ACC112 (cell line): ENCODE results near the gene GGNBP2.

Source experiments
- H2AFZ ChIP-seq: fragments of 200-600 bp; sonication (generic); one replicate; pipeline ENCODE4 v1.6.0; 2017; ENCODE audit warnings: antibody characterized with exemption, low read length; ENCODE audit not compliant: unreplicated experiment
- H3K27ac ChIP-seq: fragments of 200-600 bp; sonication (generic); 2 replicates; pipeline ENCODE4 v1.5.1; 2014; ENCODE audit warnings: low read depth, mild to moderate bottlenecking, antibody characterized with exemption, low read length, moderate library complexity
- H3K27me3 ChIP-seq: fragments of 200-600 bp; sonication (generic); 2 replicates; pipeline ENCODE4 v1.6.1; 2014; ENCODE audit warnings: mild to moderate bottlenecking, antibody characterized with exemption, low read length, moderate library complexity, mixed read lengths; ENCODE audit not compliant: insufficient read depth
- H3K36me3 ChIP-seq: fragments of 200-600 bp; sonication (generic); 2 replicates; pipeline ENCODE4 v1.6.1; 2016; ENCODE audit warnings: mild to moderate bottlenecking, antibody characterized with exemption, low read length, moderate library complexity, mixed read lengths; ENCODE audit not compliant: insufficient read depth
- H3K4me1 ChIP-seq: fragments of 200-600 bp; sonication (generic); one replicate; pipeline ENCODE4 v1.6.1; 2016; ENCODE audit warnings: low read length, mixed read lengths; ENCODE audit not compliant: insufficient read depth, unreplicated experiment, control insufficient read depth
- H3K4me3 ChIP-seq: fragments of 200-600 bp; sonication (generic); 2 replicates; pipeline ENCODE4 v1.5.1; 2014; ENCODE audit warnings: mild to moderate bottlenecking, low read depth, low read length
- H3K79me2 ChIP-seq: fragments of 200-600 bp; sonication (generic); one replicate; pipeline ENCODE4 v1.6.0; 2016; ENCODE audit warnings: low read length; ENCODE audit not compliant: control insufficient read depth, unreplicated experiment, insufficient read depth

GGNBP2 gene

DNA sequence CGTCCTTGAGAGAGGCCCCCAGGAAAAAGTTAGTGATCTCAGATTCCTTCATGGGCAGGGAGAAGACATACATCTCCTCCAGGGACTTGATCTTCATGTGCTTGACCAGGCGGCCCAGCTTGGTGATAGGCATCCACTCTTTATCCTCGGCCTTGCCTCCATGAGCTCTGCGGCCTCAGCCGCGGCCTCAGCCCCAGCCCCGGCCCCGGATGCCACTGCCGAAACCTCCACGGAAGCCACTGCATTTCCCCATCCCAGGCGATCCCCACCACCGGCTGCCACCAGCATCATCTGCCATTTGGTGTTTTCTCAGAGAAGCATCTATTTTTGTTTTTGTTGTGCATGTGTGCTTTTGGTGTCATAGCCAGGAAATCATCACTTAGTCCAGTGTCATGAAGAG is 30.3 kb downstream of the GGNBP2 start:
- Histone ChIP-seq H3K79me2 (peaks cover 60% of the 10 kb centered on the region), H3K4me3 (no peak overlapping the region), H3K36me3 (peaks cover 28% of the 10 kb centered on the region), H3K27me3 (no peaks in the 10 kb centered on the region), H3K4me1 (peaks cover 5% of the 10 kb centered on the region), H3K27ac (no peak overlapping the region), H2AFZ (no peak overlapping the region)

DNA sequence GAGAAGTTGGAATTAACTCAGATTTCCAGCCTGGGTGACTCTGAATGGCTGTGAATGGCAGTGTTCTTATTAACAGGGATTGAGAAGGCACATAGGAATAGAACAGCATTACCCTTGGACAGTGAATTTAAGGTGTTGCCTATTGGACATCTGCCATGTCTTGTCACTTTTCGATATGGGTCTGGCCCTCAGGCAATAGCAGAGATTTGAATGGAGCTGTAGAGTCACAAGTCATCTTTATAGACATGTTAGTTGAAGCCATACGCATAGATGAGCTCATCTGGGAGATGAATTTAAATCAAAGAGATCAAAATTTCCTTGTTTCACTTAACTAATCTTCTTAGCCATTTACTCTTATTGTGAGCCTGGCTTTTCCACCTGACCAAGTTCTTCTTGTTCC is 32.1 kb downstream of the GGNBP2 start:
- Histone ChIP-seq H2AFZ (no peak overlapping the region), H3K79me2 (peaks cover 60% of the 10 kb centered on the region), H3K36me3 (peaks cover 27% of the 10 kb centered on the region), H3K27me3 (no peaks in the 10 kb centered on the region), H3K4me3 (no peak overlapping the region), H3K4me1 (peaks cover 5% of the 10 kb centered on the region), H3K27ac (no peak overlapping the region)

DNA sequence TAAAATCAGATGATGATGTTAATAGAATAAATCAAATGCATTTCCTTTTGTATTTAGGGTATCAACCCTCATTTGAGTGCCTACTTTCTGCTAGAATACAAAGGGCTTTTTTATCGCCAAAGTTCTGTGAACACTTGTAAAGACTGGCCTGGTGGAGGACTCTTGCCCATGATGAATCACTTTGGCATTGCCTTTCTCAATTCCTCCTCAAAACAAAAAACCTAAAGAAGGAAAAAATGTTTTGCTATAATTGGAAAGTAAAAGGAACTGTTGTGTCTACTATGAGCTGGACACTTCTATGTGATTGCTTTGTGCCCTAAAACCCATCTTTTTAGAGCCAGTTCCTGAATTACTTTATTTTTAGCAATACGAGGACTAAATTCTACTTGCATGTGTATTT is 34.0 kb downstream of the GGNBP2 start:
- peaks cover 31% of the 10 kb centered on the region for H3K36me3 ChIP-seq
- H2AFZ ChIP-seq, result no peak overlapping the region
- H3K27me3 ChIP-seq, result no peaks in the 10 kb centered on the region
- peaks cover 46% of the 10 kb centered on the region for H3K79me2 ChIP-seq
- peaks cover 5% of the 10 kb centered on the region for H3K4me1 ChIP-seq
- no peak overlapping the region for H3K27ac ChIP-seq
- no peak overlapping the region for H3K4me3 ChIP-seq

GRCh38 chr17:36583787-36584186 is 39.1 kb downstream of the GGNBP2 start:
- peaks cover 11% of the 10 kb centered on the region for H3K79me2 ChIP-seq
- no peak overlapping the region for H2AFZ ChIP-seq
- H3K4me1 ChIP-seq, result peaks cover 1% of the 10 kb centered on the region
- H3K4me3 ChIP-seq, result no peak overlapping the region
- no peaks in the 10 kb centered on the region for H3K27me3 ChIP-seq
- H3K27ac ChIP-seq, result no peak overlapping the region
- peaks cover 39% of the 10 kb centered on the region for H3K36me3 ChIP-seq

DNA sequence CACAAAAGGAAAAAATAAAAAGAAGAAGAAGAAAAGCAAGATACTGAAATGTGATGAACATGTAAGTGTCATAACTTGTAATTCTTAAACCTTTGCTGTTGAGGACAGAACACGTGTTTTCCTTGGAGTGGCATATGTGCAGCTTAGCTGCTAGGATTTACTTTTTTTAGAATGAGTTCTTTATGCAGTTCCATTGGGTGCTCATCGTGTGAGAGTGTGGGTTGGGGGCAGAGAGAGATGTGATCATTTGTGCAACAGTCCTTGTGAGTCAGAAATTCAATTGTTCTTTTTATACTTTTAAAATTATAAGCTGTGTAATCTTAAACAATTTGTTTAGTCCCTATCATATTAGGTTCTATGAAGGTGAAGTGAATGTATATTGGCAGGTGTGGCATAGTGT is 41.4 kb downstream of the GGNBP2 start:
- Histone ChIP-seq H3K4me3 (no peak overlapping the region), H3K79me2 (peaks cover 6% of the 10 kb centered on the region), H3K4me1 (peaks cover 8% of the 10 kb centered on the region), H3K27me3 (no peaks in the 10 kb centered on the region), H3K36me3 (peaks cover 37% of the 10 kb centered on the region), H3K27ac (no peak overlapping the region), H2AFZ (no peak overlapping the region)

GRCh38 chr17:36590082-36590481 is 45.4 kb downstream of the GGNBP2 start:
- H3K4me1 ChIP-seq, result peaks cover 14% of the 10 kb centered on the region
- no peak overlapping the region for H3K4me3 ChIP-seq
- H3K79me2 ChIP-seq, result peaks cover 7% of the 10 kb centered on the region
- H3K27ac ChIP-seq, result no peak overlapping the region
- no peak overlapping the region for H2AFZ ChIP-seq
- H3K36me3 ChIP-seq, result peaks cover 29% of the 10 kb centered on the region
- no peaks in the 10 kb centered on the region for H3K27me3 ChIP-seq

- peaks cover 14% of the 10 kb centered on the region for H3K4me1 ChIP-seq
- H2AFZ ChIP-seq, result no peak within 1 kb of the TSS
- peak within 1 kb of the TSS; percentile 89 for H3K4me3 ChIP-seq
- no peak within 1 kb of the TSS for H3K27ac ChIP-seq
- peaks cover 18% of the 10 kb centered on the region for H3K36me3 ChIP-seq
- H3K79me2 ChIP-seq, result peaks cover 7% of the 10 kb centered on the region
- H3K27me3 ChIP-seq, result no peaks in the 10 kb centered on the region
Measured at GRCh38 chr17:36591434-36592315, 47.0 kb downstream of the GGNBP2 start, which contains the start of gene DHRS11. Gene DHRS11 (plus strand): TSS chr17:36591879. CDS start chr17:36592010, 131 bp downstream.

GRCh38 chr17:36592316-36592715 is 47.6 kb downstream of the GGNBP2 start:
- no peak overlapping the region for H3K27ac ChIP-seq
- H3K4me3 ChIP-seq, result peak overlapping the region; percentile 89
- no peak overlapping the region for H2AFZ ChIP-seq
- peaks cover 12% of the 10 kb centered on the region for H3K36me3 ChIP-seq
- no peaks in the 10 kb centered on the region for H3K27me3 ChIP-seq
- H3K4me1 ChIP-seq, result peaks cover 14% of the 10 kb centered on the region
- peaks cover 7% of the 10 kb centered on the region for H3K79me2 ChIP-seq

DNA sequence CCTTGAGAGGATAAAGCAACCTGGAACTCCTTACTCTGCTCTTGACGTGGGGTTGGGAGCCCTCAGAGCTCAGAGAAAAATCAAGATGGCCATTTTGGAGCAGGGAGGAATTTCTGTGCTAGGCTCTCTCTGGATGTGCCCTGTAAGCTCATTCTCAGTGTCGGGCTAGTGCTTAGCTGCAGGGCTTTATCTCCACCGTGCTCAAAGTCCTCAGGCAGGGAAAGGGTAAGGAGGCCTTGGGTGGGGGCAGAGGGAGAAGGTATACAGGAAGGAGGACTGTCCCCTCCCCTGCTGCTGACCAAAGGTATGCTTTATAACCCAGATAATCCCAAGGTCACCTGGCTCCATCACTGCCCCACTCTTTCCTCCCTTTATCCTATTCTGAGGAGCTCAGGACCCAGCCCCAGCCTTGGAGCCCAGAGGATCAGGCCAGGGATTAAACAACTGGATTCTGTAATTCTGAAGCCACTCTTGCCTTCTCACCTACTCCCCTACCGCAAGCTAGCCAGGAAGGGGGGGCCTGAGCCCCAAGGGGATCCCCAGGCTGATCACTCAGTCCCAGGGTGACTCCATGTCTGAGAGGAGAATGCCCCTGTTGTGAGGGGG is 48.1 kb downstream of the GGNBP2 start:
- peaks cover 10% of the 10 kb centered on the region for H3K36me3 ChIP-seq
- peaks cover 14% of the 10 kb centered on the region for H3K4me1 ChIP-seq
- no peak overlapping the region for H3K27ac ChIP-seq
- H3K4me3 ChIP-seq, result peak overlapping the region; percentile 89
- H3K79me2 ChIP-seq, result peaks cover 7% of the 10 kb centered on the region
- H2AFZ ChIP-seq, result no peak overlapping the region
- no peaks in the 10 kb centered on the region for H3K27me3 ChIP-seq

DNA sequence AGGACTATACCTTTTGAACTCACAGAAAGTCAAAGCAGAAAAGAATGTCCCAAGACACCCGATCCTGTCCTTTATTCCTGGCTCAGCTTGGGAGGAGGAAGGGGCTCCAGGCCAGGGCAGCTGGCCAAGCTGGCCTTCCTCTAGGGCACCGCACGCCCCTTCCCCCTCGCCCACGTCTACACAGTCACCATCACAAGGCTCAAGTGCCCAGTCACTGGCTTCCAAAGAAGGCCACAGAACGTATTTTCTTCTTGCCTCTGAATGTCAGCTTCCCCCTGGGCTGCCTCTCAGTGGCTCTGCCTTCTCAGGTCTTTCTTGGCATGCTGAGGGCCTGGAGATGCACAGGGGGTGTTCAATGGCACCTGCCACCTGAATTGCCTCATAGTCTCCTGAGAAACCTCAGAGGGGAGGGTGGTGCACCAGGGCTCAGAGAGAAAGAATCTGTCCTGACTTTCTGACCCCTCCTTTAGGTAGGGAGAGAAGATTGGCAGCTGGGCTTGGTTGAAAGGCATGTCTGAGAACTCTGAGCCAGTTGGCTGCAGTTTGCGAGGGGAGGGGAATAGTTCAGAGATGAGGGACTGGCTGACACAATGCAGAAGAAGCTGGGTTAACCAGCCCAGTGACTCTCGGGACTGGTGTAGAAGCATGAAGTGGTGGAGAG is 49.1 kb downstream of the GGNBP2 start:
- no peaks in the 10 kb centered on the region for H3K27me3 ChIP-seq
- peaks cover 7% of the 10 kb centered on the region for H3K79me2 ChIP-seq
- H3K27ac ChIP-seq, result no peak overlapping the region
- no peak overlapping the region for H3K4me3 ChIP-seq
- peaks cover 7% of the 10 kb centered on the region; the same call in 1 of the 2 replicates for H3K36me3 ChIP-seq
- peaks cover 14% of the 10 kb centered on the region for H3K4me1 ChIP-seq
- H2AFZ ChIP-seq, result no peak overlapping the region
